Measurements from ENCODE around the gene OGFRL1.

GRCh38 chr6:71289039-71289801, 609 bp downstream of the OGFRL1 start:
- TF ChIP-seq CTCF (IDR thresholded peaks at IDR 0.05) (no peak), POLR2A (IDR thresholded peaks at IDR 0.05) (no peak)

All from suprapubic skin (tissue), 3 donors.